OCI-LY1 (cell line): ENCODE results near the gene RAPGEF6.
A peak's percentile ranks its signal among the peaks of the same experiment; 100 is the strongest.

Experiments
- H2AFZ ChIP-seq: fragments of 200-600 bp; sonication (generic), shearing (Covaris generic); 2 replicates; pipeline ENCODE4 v1.6.0; 2014; ENCODE audit warnings: antibody characterized with exemption, mild to moderate bottlenecking, low read length
- H3F3A ChIP-seq: fragments of 200-600 bp; sonication (generic), shearing (Covaris generic); 2 replicates; pipeline ENCODE4 v1.6.0; 2014; ENCODE audit warnings: mild to moderate bottlenecking, antibody characterized with exemption, low read length, moderate library complexity; ENCODE audit not compliant: insufficient read depth
- H3K27ac ChIP-seq: fragments of 200-600 bp; sonication (generic); 2 replicates; pipeline ENCODE4 v1.5.1; 2014; ENCODE audit warnings: low read length, mixed run types, mild to moderate bottlenecking, low read depth; ENCODE audit not compliant: poor library complexity, severe bottlenecking
- H3K27me3 ChIP-seq: fragments of 200-600 bp; sonication (generic); 2 replicates; pipeline ENCODE4 v1.6.0; 2014; ENCODE audit warnings: antibody characterized with exemption, mild to moderate bottlenecking, low read length, moderate library complexity; ENCODE audit not compliant: insufficient read depth
- H3K36me3 ChIP-seq: fragments of 200-600 bp; sonication (generic); 2 replicates; pipeline ENCODE4 v1.6.1; 2014; ENCODE audit warnings: mild to moderate bottlenecking, antibody characterized with exemption, low read length, moderate library complexity, mixed read lengths; ENCODE audit not compliant: insufficient read depth
- H3K4me1 ChIP-seq: fragments of 200-600 bp; sonication (generic); 2 replicates; pipeline ENCODE4 v1.5.1; 2014; ENCODE audit warnings: mild to moderate bottlenecking, low read length, moderate library complexity; ENCODE audit not compliant: insufficient read depth, severe bottlenecking
- H3K4me2 ChIP-seq: fragments of 200-600 bp; sonication (generic), shearing (Covaris generic); 2 replicates; pipeline ENCODE4 v1.6.1; 2014; ENCODE audit warnings: low read length
- H3K4me3 ChIP-seq: fragments of 200-600 bp; sonication (generic); 2 replicates; pipeline ENCODE4 v1.5.1; 2014; ENCODE audit warnings: low read length, low read depth, mild to moderate bottlenecking, mixed read lengths; ENCODE audit not compliant: poor library complexity, severe bottlenecking
- H3K79me2 ChIP-seq: fragments of 200-600 bp; shearing (Covaris generic); 2 replicates; pipeline ENCODE4 v1.6.1; 2016; ENCODE audit warnings: mixed run types, low read length, mixed read lengths; ENCODE audit not compliant: insufficient read depth
- H3K9ac ChIP-seq: fragments of 200-600 bp; sonication (generic), shearing (Covaris generic); 2 replicates; pipeline ENCODE4 v1.6.1; 2014; ENCODE audit warnings: mild to moderate bottlenecking, low read length, mixed read lengths
- H3K9me2 ChIP-seq: fragments of 200-600 bp; sonication (generic), shearing (Covaris generic); 2 replicates; pipeline ENCODE4 v1.6.1; 2014; ENCODE audit warnings: low read depth, mild to moderate bottlenecking, low read length, mixed read lengths
- H3K9me3 ChIP-seq: fragments of 200-600 bp; shearing (Covaris generic); 2 replicates; pipeline ENCODE4 v1.6.1; 2014; ENCODE audit warnings: low read length, mixed read lengths
- H4K20me1 ChIP-seq: fragments of 200-600 bp; sonication (generic), shearing (Covaris generic); 2 replicates; pipeline ENCODE4 v1.6.0; 2016; ENCODE audit warnings: mild to moderate bottlenecking, low read length; ENCODE audit not compliant: insufficient read depth
- CTCF ChIP-seq: fragments of 200-600 bp; sonication (generic), shearing (Covaris generic); IDR thresholded peaks from 2 replicates; pipeline ENCODE4 v1.5.1; 2017; ENCODE audit warnings: mild to moderate bottlenecking, antibody characterized with exemption, low read length, moderate library complexity, mixed read lengths
- EZH2 ChIP-seq: fragments of 200-600 bp; sonication (generic), shearing (Covaris generic); IDR thresholded peaks from 2 replicates; pipeline ENCODE4 v1.8.0; 2017; ENCODE audit warnings: borderline replicate concordance, mixed run types, mild to moderate bottlenecking, antibody characterized with exemption, low read length, moderate library complexity, mixed read lengths

RAPGEF6 gene

GRCh38 chr5:131430794-131431193 is 204.2 kb downstream of the RAPGEF6 start:
- no peak for TF ChIP-seq CTCF
- H3K4me3 ChIP-seq = no peak overlapping the region
- H3K36me3 ChIP-seq = peaks cover 93% of the 10 kb centered on the region

GRCh38 chr5:131426011-131426410 is 209.0 kb downstream of the RAPGEF6 start:
- H3K36me3 ChIP-seq = peaks cover 89% of the 10 kb centered on the region
- no peak overlapping the region for H3K4me3 ChIP-seq
- H4K20me1 ChIP-seq = no peaks in the 10 kb centered on the region; the same call in 1 of the 2 replicates

More at GRCh38 chr5:131430794-131431193, 204.2 kb downstream of the RAPGEF6 start:
- H3K9me2 ChIP-seq = no peaks in the 10 kb centered on the region
- no peaks in the 10 kb centered on the region for H3F3A ChIP-seq
- no peaks in the 10 kb centered on the region for H3K9me3 ChIP-seq
- no peak overlapping the region for H3K9ac ChIP-seq
- H3K4me2 ChIP-seq = no peak overlapping the region
- no peaks in the 10 kb centered on the region for H3K79me2 ChIP-seq
- no peak overlapping the region for H2AFZ ChIP-seq
- no peaks in the 10 kb centered on the region for H3K4me1 ChIP-seq
- no peak overlapping the region for H3K27ac ChIP-seq
- H3K27me3 ChIP-seq = no peaks in the 10 kb centered on the region
- H4K20me1 ChIP-seq = no peaks in the 10 kb centered on the region; the same call in 1 of the 2 replicates

GRCh38 chr5:131423056-131423455 is 212.0 kb downstream of the RAPGEF6 start:
- Histone ChIP-seq H3K9ac (no peak overlapping the region), H3K9me2 (no peaks in the 10 kb centered on the region), H3K4me2 (no peak overlapping the region), H3F3A (no peaks in the 10 kb centered on the region), H3K79me2 (no peaks in the 10 kb centered on the region), H3K4me1 (no peaks in the 10 kb centered on the region), H3K4me3 (no peak overlapping the region), H3K9me3 (no peaks in the 10 kb centered on the region), H3K27me3 (no peaks in the 10 kb centered on the region), H2AFZ (no peak overlapping the region), H4K20me1 (no peaks in the 10 kb centered on the region; the same call in 1 of the 2 replicates), H3K36me3 (peaks cover 65% of the 10 kb centered on the region), H3K27ac (no peak overlapping the region)
- peak; percentile 58; the same call in 1 of the 2 replicates for TF ChIP-seq CTCF
- no peak for TF ChIP-seq EZH2

More at GRCh38 chr5:131426011-131426410, 209.0 kb downstream of the RAPGEF6 start:
- Histone ChIP-seq H3K4me2 (no peak overlapping the region), H3F3A (no peaks in the 10 kb centered on the region), H3K9me3 (no peaks in the 10 kb centered on the region), H3K9me2 (no peaks in the 10 kb centered on the region), H2AFZ (no peak overlapping the region), H3K27me3 (no peaks in the 10 kb centered on the region), H3K4me1 (no peaks in the 10 kb centered on the region), H3K9ac (no peak overlapping the region), H3K27ac (no peak overlapping the region), H3K79me2 (no peaks in the 10 kb centered on the region)
- TF ChIP-seq CTCF (no peak), EZH2 (no peak)
